IMR-90 (cell line): ENCODE data around the gene MPND. TPM values are rescaled to one million over a fixed set of nuclear protein-coding genes. Genes with fewer than 3 reads are reported as not detected.

ENCODE experiments used
- ATAC-seq: fragments of 200-7000 bp; cut with Tn5 transposase; 2 replicates; pipeline ENCODE4 v1.9.1; 2020; ENCODE audit warnings: low read depth, mild to moderate bottlenecking, moderate library complexity
- BruUV-seq: library from RNA; stranded (reverse); fragments of 400-500 nt; replicated peaks from 2 replicates; lab custom pipeline; 2021; lab: Mats Ljungman, UMichigan
- CTCF ChIA-PET: fragments of 300-600 bp; formaldehyde crosslinking; extraction: SDS; loops from one replicate; lab custom pipeline; 2021; ENCODE audit warnings: antibody characterized with exemption; lab: Yijun Ruan, JAX
- POLR2A ChIA-PET: fragments of 300-600 bp; sonication (Branson Sonifier 250); formaldehyde crosslinking; loops from one replicate; lab custom pipeline; 2022; ENCODE audit warnings: antibody characterized with exemption; ENCODE audit not compliant: unreplicated experiment; lab: Charles Lee
- DNase-seq: peaks from one replicate; pipeline ENCODE4 v3.0.0; 2013
- H2AFZ ChIP-seq: replicated peaks from 2 replicates; pipeline ENCODE3; 2013; ENCODE audit warnings: low read length, mild to moderate bottlenecking; ENCODE audit not compliant: poor library complexity
- H2AK5ac ChIP-seq: 2 replicates; pipeline ENCODE4 v1.6.1; 2013; ENCODE audit warnings: low read depth, low read length, inconsistent platforms
- H2AK9ac ChIP-seq: replicated peaks from 2 replicates; pipeline ENCODE3; 2013; ENCODE audit warnings: mild to moderate bottlenecking, low read depth, low read length, moderate library complexity; ENCODE audit not compliant: poor library complexity
- H2BK120ac ChIP-seq: 2 replicates; pipeline ENCODE4 v1.6.1; 2013; ENCODE audit warnings: low read depth, low read length, inconsistent platforms
- H2BK15ac ChIP-seq: 3 replicates; pipeline ENCODE4 v1.6.1; 2013; ENCODE audit warnings: low read depth, low read length, inconsistent platforms
- H2BK20ac ChIP-seq: 2 replicates; pipeline ENCODE4 v1.6.1; 2013; ENCODE audit warnings: low read depth, mild to moderate bottlenecking, inconsistent platforms, low read length, moderate library complexity
- H2BK5ac ChIP-seq: 2 replicates; pipeline ENCODE4 v1.6.1; 2013; ENCODE audit warnings: mild to moderate bottlenecking, low read depth, low read length, inconsistent platforms; ENCODE audit not compliant: poor library complexity, severe bottlenecking
- H3K14ac ChIP-seq: replicated peaks from 2 replicates; pipeline ENCODE4 v1.6.1; 2013; ENCODE audit warnings: low read depth, low read length, inconsistent platforms
- H3K18ac ChIP-seq: 2 replicates; pipeline ENCODE4 v1.6.1; 2013; ENCODE audit warnings: low read depth, low read length, control low read depth
- H3K23ac ChIP-seq: 2 replicates; pipeline ENCODE4 v1.6.1; 2013; ENCODE audit warnings: low read depth, low read length, inconsistent platforms
- H3K27ac ChIP-seq: 2 replicates; pipeline ENCODE4 v1.5.1; 2013; ENCODE audit warnings: mild to moderate bottlenecking, control low read depth, low read length; ENCODE audit not compliant: insufficient read depth
- H3K27me3 ChIP-seq: 2 replicates; pipeline ENCODE4 v1.6.1; 2013; ENCODE audit warnings: low read length; ENCODE audit not compliant: control insufficient read depth, insufficient read depth
- H3K36me3 ChIP-seq: 2 replicates; pipeline ENCODE4 v1.6.1; 2013; ENCODE audit warnings: low read length, mixed read lengths; ENCODE audit not compliant: control insufficient read depth, insufficient read depth
- H3K4ac ChIP-seq: 2 replicates; pipeline ENCODE4 v1.6.1; 2013; ENCODE audit warnings: low read depth, low read length, inconsistent platforms
- H3K4me1 ChIP-seq: 2 replicates; pipeline ENCODE4 v1.6.1; 2013; ENCODE audit warnings: low read length, mixed read lengths; ENCODE audit not compliant: control insufficient read depth, insufficient read depth
- H3K4me2 ChIP-seq: 2 replicates; pipeline ENCODE4 v1.6.1; 2013; ENCODE audit warnings: low read depth, mild to moderate bottlenecking, control low read depth, low read length, moderate library complexity
- H3K4me3 ChIP-seq: 2 replicates; pipeline ENCODE4 v1.5.1; 2013; ENCODE audit warnings: low read depth, mild to moderate bottlenecking, control low read depth, low read length, moderate library complexity; ENCODE audit not compliant: insufficient read depth
- H3K56ac ChIP-seq: 2 replicates; pipeline ENCODE4 v1.6.1; 2013; ENCODE audit warnings: low read length, inconsistent platforms; ENCODE audit not compliant: insufficient read depth; ENCODE audit errors: extremely low read depth
- H3K79me1 ChIP-seq, 2 experiments: 2 replicates each; pipeline ENCODE4 v1.6.1; 2013; ENCODE audit warnings: low read length in 2 of 2, inconsistent platforms in 1 of 2, low read depth in 1 of 2
- H3K9ac ChIP-seq: 2 replicates; pipeline ENCODE4 v1.6.1; 2013; ENCODE audit warnings: low read depth, low read length, control low read depth
- H3K9me1 ChIP-seq: 2 replicates; pipeline ENCODE4 v1.6.1; 2013; ENCODE audit warnings: low read length, inconsistent platforms; ENCODE audit not compliant: insufficient read depth
- H3K9me3 ChIP-seq: 2 replicates; pipeline ENCODE4 v1.6.1; 2013; ENCODE audit warnings: low read length; ENCODE audit not compliant: control insufficient read depth, insufficient read depth
- H4K20me1 ChIP-seq: 2 replicates; pipeline ENCODE4 v1.6.1; 2013; ENCODE audit warnings: low read length, inconsistent platforms; ENCODE audit not compliant: insufficient read depth
- H4K5ac ChIP-seq: 2 replicates; pipeline ENCODE4 v1.6.1; 2013; ENCODE audit warnings: mild to moderate bottlenecking, low read depth, low read length, control low read depth
- H4K8ac ChIP-seq, 2 experiments: 2 replicates each; pipeline ENCODE4 v1.6.1; 2013; ENCODE audit warnings: low read depth in 2 of 2, low read length in 2 of 2, control low read depth in 1 of 2, inconsistent platforms in 1 of 2
- H4K91ac ChIP-seq: 2 replicates; pipeline ENCODE4 v1.6.1; 2013; ENCODE audit warnings: low read depth, low read length, inconsistent platforms; ENCODE audit not compliant: insufficient read depth
- CEBPB ChIP-seq: IDR thresholded peaks from 2 replicates; pipeline ENCODE4 v1.6.1; 2012; ENCODE audit warnings: low read depth, low read length, improper control_type of control experiment
- MAFK ChIP-seq: IDR thresholded peaks from 2 replicates; pipeline ENCODE4 v1.6.1; 2012; ENCODE audit warnings: low read depth, low read length, improper control_type of control experiment
- MAZ ChIP-seq: IDR thresholded peaks from 2 replicates; pipeline ENCODE4 v1.6.1; 2012; ENCODE audit warnings: low read depth, mild to moderate bottlenecking, low read length, improper control_type of control experiment, moderate library complexity, borderline replicate concordance
- MXI1 ChIP-seq: IDR thresholded peaks from 2 replicates; pipeline ENCODE4 v1.6.1; 2012; ENCODE audit warnings: low read depth, mild to moderate bottlenecking, low read length, moderate library complexity, borderline replicate concordance
- NFE2L2 ChIP-seq: fragments of 150-350 bp; IDR thresholded peaks from 2 replicates; pipeline ENCODE4 v1.6.1; 2016; ENCODE audit warnings: low read depth, mild to moderate bottlenecking, low read length
- RCOR1 ChIP-seq: IDR thresholded peaks from 2 replicates; pipeline ENCODE4 v1.6.1; 2012; ENCODE audit warnings: mild to moderate bottlenecking, low read length, improper control_type of control experiment; ENCODE audit not compliant: insufficient replicate concordance
- RFX5 ChIP-seq: IDR thresholded peaks from 2 replicates; pipeline ENCODE4 v1.8.0; 2012; ENCODE audit warnings: low read depth, mild to moderate bottlenecking, low read length, moderate library complexity
- USF2 ChIP-seq: fragments of 150-350 bp; IDR thresholded peaks from 2 replicates; pipeline ENCODE4 v1.6.1; 2017; ENCODE audit warnings: mild to moderate bottlenecking, antibody characterized with exemption, low read length, low read depth
- WGBS, 2 experiments: methylation state at CpG; one replicate each; pipeline versions ENCODE4 v1.1.5 to v1.1.7; 2013; ENCODE audit warnings: missing lambda C conversion rate in 2 of 2; ENCODE audit not compliant: insufficient read length in 1 of 2; ENCODE audit errors: extremely low coverage in 2 of 2; 5-methylcytosine and 5-hydroxymethylcytosine counted together
- dilution Hi-C: fragments of 300-500 bp; cut with HindIII; formaldehyde crosslinking; loops from one replicate; pipeline ENCODE4 v1.14.3; 2018; ENCODE audit warnings: low sequenced_read_pairs; ENCODE audit not compliant: unreplicated experiment
- in situ Hi-C: fragments of 300-500 bp; cut with MboI; formaldehyde crosslinking; loops from 3 replicates; pipeline ENCODE4 v1.14.3; 2019; ENCODE audit warnings: low sequenced_read_pairs, inconsistent platforms, mixed read lengths
- intact Hi-C: fragments of 100-400 bp; cut with micrococcal nuclease; formaldehyde crosslinking; loops from 2 replicates; pipeline ENCODE4 v1.10.0; 2022
- polyA plus RNA-seq, 3 experiments: library from polyadenylated mRNA; depleted of rRNA; stranded (reverse); fragments of >200 nt; gene quantifications; 2 replicates each; pipeline ENCODE4 v1.2.3, GENCODE V29; 2012; ENCODE audit warnings: low replicate concordance in 1 of 3
- total RNA-seq: library from RNA; depleted of rRNA; stranded (reverse); fragments of >200 nt; gene quantifications from 2 replicates; pipeline ENCODE4 v1.2.3, GENCODE V29; 2012

Gene MPND
- total and polyA plus RNA-seq, 2 of the 4 experiments (the other 2 are of a cell fraction), result 2.3 to 8.1 TPM

GRCh38 chr19:4372165-4373012 is 29.0 kb downstream of the MPND start:
- TF ChIP-seq RFX5, result no peak
- no peak for TF ChIP-seq NFE2L2
- TF ChIP-seq MAZ, result no peak
- no peak for TF ChIP-seq CEBPB
- TF ChIP-seq MXI1, result no peak
- TF ChIP-seq USF2, result no peak
- no peak for TF ChIP-seq MAFK
- TF ChIP-seq RCOR1, result no peak
- Histone ChIP-seq H3K9ac (no peak overlapping the region), H2AFZ (no peak overlapping the region), H3K27ac (peak overlapping the region; percentile 15; the same call in 1 of the 2 replicates), H3K4me1 (peaks cover 62% of the 10 kb centered on the region), H3K9me3 (no peaks in the 10 kb centered on the region), H3K23ac (peak overlapping the region; percentile 63), H3K27me3 (no peaks in the 10 kb centered on the region), H3K56ac (no peak overlapping the region), H3K79me1 (peaks cover 13 to 98% of the 10 kb centered on the region in 2 experiments; a peak in 3 of 4 replicates), H2BK120ac (no peak overlapping the region; the same call in 1 of the 2 replicates), H3K4ac (peak overlapping the region; percentile 43), H2AK9ac (peak overlapping the region; percentile 33), H2AK5ac (peak overlapping the region; percentile 73), H3K14ac (no peak overlapping the region; the same call in 1 of the 2 replicates), H2BK5ac (peak overlapping the region; percentile 94), H4K20me1 (peaks cover 64% of the 10 kb centered on the region), H2BK15ac (no peak overlapping the region), H3K36me3 (peaks cover 10% of the 10 kb centered on the region), H3K4me2 (no peak overlapping the region), H3K4me3 (no peak overlapping the region), H3K18ac (no peak overlapping the region), H4K91ac (peak overlapping the region; percentile 20; the same call in 1 of the 2 replicates), H2BK20ac (no peak overlapping the region), H3K9me1 (peaks cover 42% of the 10 kb centered on the region), H4K8ac (peak overlapping the region in 1 of 2 experiments; percentile 25; a peak in 1 of 4 replicates), H4K5ac (no peak overlapping the region)
- in situ Hi-C loops, result no loop called here
- no peak for ATAC-seq
- dilution Hi-C loops, result no loop called here
- intact Hi-C loops, result no loop called here
- WGBS, 2 experiments, result 94% methylated on average over 7 of the region's 22 CpGs; no CpG with 5 or more reads in 1 of the 2 experiments
- BruUV-seq, result no TSS peak
- DNase-seq, result no peak
- POLR2A ChIA-PET, result no interaction called here
- CTCF ChIA-PET, result no interaction called here
